GM12878 (cell line): ENCODE results near the gene DNMT3A. TPM values are rescaled to one million over a fixed set of nuclear protein-coding genes. Genes with fewer than 3 reads are reported as not detected.

Experiments
- CHD2 ChIP-seq: IDR thresholded peaks from 2 replicates; pipeline ENCODE4 v1.6.1; 2011; ENCODE audit warnings: low read depth, low read length, improper control_type of control experiment, borderline replicate concordance
- polyA plus RNA-seq, 11 experiments: library from polyadenylated mRNA; depleted of rRNA in 4 of 11; unstranded in 6 of 11; stranded (reverse) in 5 of 11; fragments of >200 nt; fragmentation: Nextera tagmentation in 4 of 11; fragmentation: Illumina TruSeq in 1 of 11; extraction: Ambion mirVana in 4 of 11; extraction: Trizol in 1 of 11; gene quantifications; 1 replicate in 1 of 11; 2 replicates in 10 of 11; pipeline versions ENCODE4 v1.2.1 to v1.2.3, GENCODE V29; 2011 to 2016; ENCODE audit warnings: inconsistent platforms in 2 of 11, missing spikeins in 2 of 11, low read depth in 1 of 11
- total RNA-seq, 4 experiments: library from RNA; depleted of rRNA in 3 of 4; stranded (reverse); fragments of >200 nt in 3 of 4; fragmentation: Illumina TruSeq in 1 of 4; extraction: Trizol in 1 of 4; gene quantifications; 2 replicates each; pipeline versions ENCODE4 v1.2.1 to v1.2.3, GENCODE V29; 2013 to 2021
- TF ChIP-seq, protein P1 (sequence below): fragments of 450-650 bp; IDR thresholded peaks from 2 replicates; pipeline ENCODE4 v1.6.1; 2017; ENCODE audit warnings: mild to moderate bottlenecking, moderate library complexity
- TF ChIP-seq, protein P2 (sequence below): fragments of 450-650 bp; formaldehyde crosslinking; IDR thresholded peaks from 2 replicates; pipeline ENCODE4 v1.5.0; 2022; ENCODE audit warnings: mild to moderate bottlenecking, missing genetic modification characterization

The DNMT3A gene
- total and polyA plus RNA-seq, 10 of the 15 experiments (the other 5 are each of a cell fraction or from before 2014, with no cell fraction given) = 7.4 to 51.6 (median 17.4) TPM

DNA sequence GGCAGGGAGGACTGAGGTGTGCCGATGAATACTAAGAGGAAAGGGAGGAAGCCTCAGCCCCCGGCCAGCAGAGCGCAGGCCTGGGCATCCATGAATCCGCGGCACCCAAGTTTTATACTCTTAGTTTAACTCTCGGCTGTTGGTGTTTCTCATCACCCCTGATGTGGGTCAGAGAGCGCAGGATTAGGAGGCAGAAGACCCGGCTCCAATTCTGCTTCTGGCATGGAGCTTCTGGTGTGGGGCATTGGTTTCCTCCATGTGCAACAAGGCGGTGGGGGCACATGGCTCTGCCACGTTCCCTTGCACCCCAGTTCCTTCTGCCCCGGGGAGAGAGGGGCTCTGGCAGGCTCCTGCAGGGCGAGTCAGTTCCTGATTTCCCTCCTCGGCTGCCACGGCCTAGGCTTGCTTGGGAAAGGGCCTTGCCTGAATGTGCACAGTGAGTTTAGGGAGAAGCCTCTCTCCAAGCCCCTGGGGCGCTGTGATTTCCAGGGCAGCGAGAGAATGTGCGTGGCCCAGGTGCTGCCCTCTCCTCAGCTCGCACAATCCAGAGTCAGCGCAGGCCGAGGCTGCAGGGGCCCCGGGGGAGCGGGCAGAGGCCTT is 36.2 kb upstream of the DNMT3A start (continued):
- TF ChIP-seq, protein P1, sequence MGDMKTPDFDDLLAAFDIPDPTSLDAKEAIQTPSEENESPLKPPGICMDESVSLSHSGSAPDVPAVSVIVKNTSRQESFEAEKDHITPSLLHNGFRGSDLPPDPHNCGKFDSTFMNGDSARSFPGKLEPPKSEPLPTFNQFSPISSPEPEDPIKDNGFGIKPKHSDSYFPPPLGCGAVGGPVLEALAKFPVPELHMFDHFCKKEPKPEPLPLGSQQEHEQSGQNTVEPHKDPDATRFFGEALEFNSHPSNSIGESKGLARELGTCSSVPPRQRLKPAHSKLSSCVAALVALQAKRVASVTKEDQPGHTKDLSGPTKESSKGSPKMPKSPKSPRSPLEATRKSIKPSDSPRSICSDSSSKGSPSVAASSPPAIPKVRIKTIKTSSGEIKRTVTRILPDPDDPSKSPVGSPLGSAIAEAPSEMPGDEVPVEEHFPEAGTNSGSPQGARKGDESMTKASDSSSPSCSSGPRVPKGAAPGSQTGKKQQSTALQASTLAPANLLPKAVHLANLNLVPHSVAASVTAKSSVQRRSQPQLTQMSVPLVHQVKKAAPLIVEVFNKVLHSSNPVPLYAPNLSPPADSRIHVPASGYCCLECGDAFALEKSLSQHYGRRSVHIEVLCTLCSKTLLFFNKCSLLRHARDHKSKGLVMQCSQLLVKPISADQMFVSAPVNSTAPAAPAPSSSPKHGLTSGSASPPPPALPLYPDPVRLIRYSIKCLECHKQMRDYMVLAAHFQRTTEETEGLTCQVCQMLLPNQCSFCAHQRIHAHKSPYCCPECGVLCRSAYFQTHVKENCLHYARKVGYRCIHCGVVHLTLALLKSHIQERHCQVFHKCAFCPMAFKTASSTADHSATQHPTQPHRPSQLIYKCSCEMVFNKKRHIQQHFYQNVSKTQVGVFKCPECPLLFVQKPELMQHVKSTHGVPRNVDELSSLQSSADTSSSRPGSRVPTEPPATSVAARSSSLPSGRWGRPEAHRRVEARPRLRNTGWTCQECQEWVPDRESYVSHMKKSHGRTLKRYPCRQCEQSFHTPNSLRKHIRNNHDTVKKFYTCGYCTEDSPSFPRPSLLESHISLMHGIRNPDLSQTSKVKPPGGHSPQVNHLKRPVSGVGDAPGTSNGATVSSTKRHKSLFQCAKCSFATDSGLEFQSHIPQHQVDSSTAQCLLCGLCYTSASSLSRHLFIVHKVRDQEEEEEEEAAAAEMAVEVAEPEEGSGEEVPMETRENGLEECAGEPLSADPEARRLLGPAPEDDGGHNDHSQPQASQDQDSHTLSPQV = no peak
- TF ChIP-seq, protein P2, sequence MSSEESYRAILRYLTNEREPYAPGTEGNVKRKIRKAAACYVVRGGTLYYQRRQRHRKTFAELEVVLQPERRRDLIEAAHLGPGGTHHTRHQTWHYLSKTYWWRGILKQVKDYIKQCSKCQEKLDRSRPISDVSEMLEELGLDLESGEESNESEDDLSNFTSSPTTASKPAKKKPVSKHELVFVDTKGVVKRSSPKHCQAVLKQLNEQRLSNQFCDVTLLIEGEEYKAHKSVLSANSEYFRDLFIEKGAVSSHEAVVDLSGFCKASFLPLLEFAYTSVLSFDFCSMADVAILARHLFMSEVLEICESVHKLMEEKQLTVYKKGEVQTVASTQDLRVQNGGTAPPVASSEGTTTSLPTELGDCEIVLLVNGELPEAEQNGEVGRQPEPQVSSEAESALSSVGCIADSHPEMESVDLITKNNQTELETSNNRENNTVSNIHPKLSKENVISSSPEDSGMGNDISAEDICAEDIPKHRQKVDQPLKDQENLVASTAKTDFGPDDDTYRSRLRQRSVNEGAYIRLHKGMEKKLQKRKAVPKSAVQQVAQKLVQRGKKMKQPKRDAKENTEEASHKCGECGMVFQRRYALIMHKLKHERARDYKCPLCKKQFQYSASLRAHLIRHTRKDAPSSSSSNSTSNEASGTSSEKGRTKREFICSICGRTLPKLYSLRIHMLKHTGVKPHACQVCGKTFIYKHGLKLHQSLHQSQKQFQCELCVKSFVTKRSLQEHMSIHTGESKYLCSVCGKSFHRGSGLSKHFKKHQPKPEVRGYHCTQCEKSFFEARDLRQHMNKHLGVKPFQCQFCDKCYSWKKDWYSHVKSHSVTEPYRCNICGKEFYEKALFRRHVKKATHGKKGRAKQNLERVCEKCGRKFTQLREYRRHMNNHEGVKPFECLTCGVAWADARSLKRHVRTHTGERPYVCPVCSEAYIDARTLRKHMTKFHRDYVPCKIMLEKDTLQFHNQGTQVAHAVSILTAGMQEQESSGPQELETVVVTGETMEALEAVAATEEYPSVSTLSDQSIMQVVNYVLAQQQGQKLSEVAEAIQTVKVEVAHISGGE (CRISPR knock-in tag) = no peak
- TF ChIP-seq CHD2 = no peak
